Caki2 (cell line): ENCODE data around the gene TSTD1. TPM values are rescaled to one million over a fixed set of nuclear protein-coding genes. Genes with fewer than 3 reads are reported as not detected.
"Not testable (repeated sequence)": the region's sequence is repeated elsewhere in the genome, so short reads cannot be mapped to it uniquely, and the experiment has no call there.

Source experiments
- DNase-seq: peaks from one replicate; pipeline ENCODE4 v3.0.0-alpha.2; 2015; ENCODE audit warnings: low read depth
- in situ Hi-C: cut with HindIII; loops from 2 replicates; pipeline ENCODE4 v1.10.0; 2016; ENCODE audit warnings: low sequenced_read_pairs, low pct_unique_long_range_greater_than_20kb, mixed read lengths
- total RNA-seq: library from RNA; depleted of rRNA; stranded (reverse); fragments of >200 nt; shearing (Covaris generic); gene quantifications from 2 replicates; pipeline ENCODE4 v1.2.3, GENCODE V29; 2014; ENCODE audit warnings: low replicate concordance

Gene TSTD1
- total RNA-seq, 1 experiment from 2014 or later, result 53.5 TPM

- DNase-seq, in situ Hi-C loops: not testable (repeated sequence)
These were observed 19.6 kb downstream of the TSTD1 start for GRCh38 chr1:161019111-161019660.

DNA sequence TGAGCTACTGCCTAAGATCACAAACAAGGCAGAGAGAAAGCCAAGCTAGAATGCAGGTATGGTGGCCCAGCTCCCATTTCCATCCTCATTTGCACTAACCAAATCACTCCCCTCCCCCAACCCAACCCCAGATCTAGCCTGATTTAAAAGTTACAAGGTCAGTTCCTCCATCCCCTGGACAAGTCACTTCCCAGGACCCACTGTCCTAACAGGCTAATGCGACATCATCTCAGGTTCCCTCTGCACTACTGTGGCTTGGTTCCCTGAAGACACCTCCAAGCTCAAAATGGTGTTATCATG, 20.2 kb downstream of the TSTD1 start:
- no peak for DNase-seq
- in situ Hi-C loops, result no loop called here

GRCh38 chr1:161017756-161018630, 20.8 kb downstream of the TSTD1 start:
- in situ Hi-C loops, result no loop called here
- DNase-seq, result no peak

DNA sequence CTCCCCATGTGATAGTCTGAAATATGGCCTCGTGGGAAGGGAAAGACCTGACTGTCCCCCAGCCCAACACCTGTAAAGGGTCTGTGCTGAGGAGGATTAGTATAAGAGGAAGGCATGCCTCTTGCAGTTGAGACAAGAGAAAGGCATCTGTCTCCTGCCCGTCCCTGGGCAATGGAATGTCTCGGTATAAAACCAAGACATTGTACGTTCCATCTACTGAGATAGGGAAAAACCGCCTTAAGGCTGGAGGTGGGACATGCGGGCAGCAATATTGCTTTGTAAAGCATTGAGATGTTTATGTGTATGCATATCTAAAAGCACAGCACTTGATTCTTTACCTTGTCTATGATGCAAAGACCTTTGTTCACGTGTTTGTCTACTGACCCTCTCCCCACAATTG, 21.6 kb downstream of the TSTD1 start:
- DNase-seq, in situ Hi-C loops: not testable (repeated sequence)

DNA sequence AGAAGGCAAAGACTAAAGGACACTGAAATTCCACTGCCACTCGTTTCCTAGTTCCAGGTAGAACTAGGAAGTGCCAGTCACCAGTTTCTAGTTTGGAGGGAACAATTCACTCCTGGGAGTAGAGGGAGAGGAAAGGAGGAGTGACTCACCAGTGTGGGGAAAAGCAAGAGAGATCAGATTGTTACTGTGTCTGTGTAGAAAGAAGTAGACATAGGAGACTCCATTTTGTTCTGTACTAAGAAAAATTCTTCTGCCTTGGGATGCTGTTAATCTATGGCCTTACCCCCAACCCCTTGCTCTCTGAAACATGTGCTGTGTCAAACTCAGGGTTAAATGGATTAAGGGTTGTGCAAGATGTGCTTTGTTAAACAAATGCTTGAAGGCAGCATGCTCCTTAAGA, 22.1 kb downstream of the TSTD1 start:
- DNase-seq, in situ Hi-C loops: not testable (repeated sequence)

DNA sequence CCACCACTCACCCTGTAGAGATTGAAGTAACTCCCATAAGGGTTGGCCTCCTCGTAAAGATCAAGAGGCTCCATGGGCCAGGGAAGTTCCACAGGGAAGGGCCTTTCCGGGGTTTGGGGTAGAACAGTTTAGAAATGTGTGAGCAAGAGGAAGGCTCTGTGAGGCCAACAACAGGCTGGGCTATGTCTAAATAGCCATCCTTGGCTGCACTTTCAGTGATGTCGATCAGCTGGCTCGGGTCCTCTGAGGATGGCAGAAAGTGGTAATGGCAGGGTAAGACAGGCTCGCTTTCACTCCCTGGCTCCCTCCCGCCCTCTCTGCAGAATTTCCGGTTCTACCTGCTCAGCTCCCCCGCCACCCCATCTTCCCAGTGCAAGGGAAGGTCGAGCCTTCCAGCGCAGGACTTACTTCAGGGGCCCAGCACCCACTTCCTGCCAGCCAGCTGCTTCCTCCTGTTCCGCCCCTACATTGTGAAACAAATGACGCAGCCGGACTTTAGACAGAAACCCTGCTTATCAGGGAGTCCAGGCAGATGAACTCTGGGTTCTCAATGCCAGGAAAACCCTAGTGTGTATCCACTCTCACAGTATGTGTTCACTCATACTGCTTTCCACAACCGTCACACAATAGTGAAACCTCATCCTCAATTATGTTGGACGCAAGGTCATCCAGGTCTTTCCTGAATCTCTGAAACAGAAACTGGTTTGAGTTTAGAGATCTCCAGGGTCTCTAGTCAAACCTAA, 25.1 kb downstream of the TSTD1 start:
- in situ Hi-C loops, result no loop called here
- DNase-seq, result no peak

DNA sequence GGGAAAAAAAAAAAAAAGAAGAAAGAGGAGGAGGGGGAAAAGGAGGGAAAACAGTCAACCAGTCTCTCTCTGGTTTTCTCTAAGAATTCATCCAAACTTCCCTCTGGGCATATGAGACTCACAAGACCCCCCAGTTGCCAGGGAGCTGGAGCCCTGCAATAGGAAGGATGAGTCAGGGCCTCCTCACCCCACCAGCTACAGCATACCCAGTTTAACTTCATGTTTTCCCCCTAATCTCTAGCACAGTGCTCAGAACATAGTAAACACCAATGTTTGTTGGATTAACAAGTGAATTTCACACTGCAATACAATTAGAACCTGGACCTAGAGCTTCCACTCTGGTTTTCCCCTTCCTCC, 25.7 kb downstream of the TSTD1 start:
- in situ Hi-C loops, result no loop called here
- DNase-seq, result no peak

DNA sequence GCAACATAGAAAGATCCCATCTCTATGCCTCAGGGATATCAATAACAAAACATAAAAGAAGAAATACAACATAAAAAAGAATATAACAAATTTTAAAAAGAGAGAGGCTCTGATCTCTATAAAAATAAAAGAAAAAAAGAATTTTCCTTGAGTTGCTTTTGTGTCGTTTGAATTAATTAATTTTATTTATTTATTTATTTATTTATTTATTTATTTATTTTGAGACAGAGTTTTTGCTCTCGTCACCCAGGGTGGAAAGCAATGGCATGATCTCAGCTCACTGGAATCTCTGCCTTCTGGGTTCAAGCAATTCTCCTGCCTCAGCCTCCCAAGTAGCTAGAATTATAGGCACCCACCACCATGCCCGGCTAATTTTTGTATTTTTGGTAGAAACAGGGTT, 26.3 kb downstream of the TSTD1 start:
- in situ Hi-C loops, result no loop called here

DNA sequence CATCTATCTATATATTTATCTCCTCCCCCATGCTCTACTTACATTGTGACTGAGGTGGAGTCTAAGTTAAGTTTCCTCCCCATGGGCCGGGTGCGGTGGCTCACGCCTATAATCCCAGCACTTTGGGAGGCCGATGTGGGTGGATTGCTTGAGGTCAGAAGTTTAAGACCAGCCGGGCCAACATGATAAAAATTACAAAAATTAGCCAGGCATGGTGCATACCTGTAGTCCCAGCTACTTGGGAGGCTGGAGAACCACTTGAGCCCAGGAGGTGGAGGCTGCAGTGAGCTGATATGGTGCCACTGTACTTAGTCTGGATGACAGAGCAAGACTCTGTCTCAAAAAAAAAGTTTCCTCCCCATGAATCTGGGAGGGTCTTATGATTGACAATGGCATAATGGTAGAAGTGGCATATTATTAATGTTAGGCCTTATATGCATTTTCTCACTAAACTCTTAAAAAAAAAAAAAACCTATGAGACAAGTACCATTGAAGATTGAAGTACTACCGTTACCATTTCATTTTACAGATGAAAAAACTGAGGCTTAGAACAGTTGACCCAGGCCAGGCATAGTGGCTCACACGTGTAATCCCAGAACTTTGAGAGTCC, 29.1 kb downstream of the TSTD1 start:
- in situ Hi-C loops, result no loop called here
- no peak for DNase-seq

More for the DNA sequence above, 26.3 kb downstream of the TSTD1 start:
- no peak for DNase-seq

GRCh38 chr1:161008869-161009510, 29.8 kb downstream of the TSTD1 start:
- no peak for DNase-seq
- in situ Hi-C loops, result no loop called here

DNA sequence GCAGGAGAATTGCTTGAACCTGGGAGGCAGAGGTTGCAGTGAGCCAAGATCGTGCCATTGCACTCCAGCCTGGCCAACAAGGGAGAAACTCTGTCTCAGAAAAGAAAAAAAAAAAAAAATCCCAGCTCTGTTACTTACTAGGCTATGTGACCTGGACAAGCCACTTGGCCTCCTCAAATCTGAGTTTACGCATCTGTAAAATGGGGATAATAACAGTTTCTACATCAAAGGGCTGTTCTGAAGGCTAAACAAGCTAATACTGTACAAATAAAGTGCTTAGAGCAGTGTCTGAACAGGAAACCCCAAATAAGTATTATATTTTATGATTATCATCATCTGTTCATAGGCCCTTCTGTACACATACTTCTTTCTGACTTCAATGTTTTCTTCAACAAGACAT, 31.4 kb downstream of the TSTD1 start:
- in situ Hi-C loops, result no loop called here
- DNase-seq, result no peak

DNA sequence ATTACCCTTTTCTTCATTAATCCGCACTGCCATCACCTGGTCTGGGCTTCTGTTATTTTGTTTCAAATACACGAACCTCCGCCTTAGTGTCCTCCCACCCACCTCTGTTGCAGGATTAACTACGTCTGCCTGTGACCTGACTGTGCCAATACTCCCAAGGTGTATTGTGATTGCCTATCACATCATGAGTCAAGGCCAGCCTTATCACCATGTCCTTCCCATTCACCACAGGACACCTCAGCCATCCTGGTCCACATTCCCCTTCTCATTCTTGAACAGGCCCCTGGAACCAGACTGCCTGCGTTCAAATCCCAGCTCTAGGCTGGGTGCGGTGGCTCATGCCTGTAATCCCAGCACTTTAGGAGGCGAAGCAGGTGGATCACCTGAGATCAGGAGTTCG, 32.2 kb downstream of the TSTD1 start:
- in situ Hi-C loops, result no loop called here
- DNase-seq, result no peak

- in situ Hi-C loops, result no loop called here
- DNase-seq, result no peak
These were observed 37.2 kb downstream of the TSTD1 start for GRCh38 chr1:161001525-161001924.

DNA sequence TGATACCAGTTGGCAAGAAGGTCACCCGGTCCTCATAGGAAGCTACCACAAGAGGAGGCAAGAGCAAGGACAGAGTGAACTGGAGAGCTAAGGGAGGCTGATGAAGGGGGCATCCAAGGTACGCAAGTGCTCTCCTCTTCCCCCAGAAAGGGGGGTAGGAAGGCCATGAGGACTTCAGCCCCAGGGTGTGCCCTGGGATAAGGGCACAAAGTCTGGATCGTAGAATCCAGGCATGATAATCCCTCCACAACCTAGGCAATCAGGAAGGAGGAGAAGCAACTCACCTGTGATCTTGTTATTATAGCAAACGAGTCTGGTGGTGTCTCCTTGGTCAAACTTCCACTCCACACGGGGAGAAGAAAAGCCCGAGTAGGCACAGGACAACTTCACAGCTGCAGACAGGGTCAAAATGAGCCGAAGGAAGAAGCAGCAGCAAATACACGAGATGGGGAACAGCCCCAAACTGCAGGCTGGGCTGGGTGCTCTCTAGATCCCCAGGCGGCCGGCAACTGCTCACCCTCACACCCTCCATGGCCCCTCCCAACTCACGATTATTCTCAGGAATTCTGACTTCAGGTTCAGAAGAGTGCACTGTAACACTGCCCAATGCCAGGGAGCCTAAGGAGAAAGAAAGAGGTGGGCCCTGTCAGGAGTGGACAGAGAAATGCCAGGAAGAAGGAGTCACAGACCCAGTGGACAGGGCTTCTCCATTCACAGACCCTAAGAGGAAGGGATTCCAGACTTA, 37.9 kb downstream of the TSTD1 start:
- DNase-seq, result no peak

GRCh38 chr1:160999376-160999775, 39.4 kb downstream of the TSTD1 start:
- DNase-seq, result no peak
- in situ Hi-C loops, result no loop called here

More for the DNA sequence above, 37.9 kb downstream of the TSTD1 start:
- in situ Hi-C loops, result no loop called here

- peak; percentile 35 for DNase-seq
- in situ Hi-C loops, result no loop called here
These were observed 41.3 kb downstream of the TSTD1 start for GRCh38 chr1:160997323-160998038.

- DNase-seq, result peak; percentile 75
- in situ Hi-C loops, result no loop called here
These were observed 42.6 kb downstream of the TSTD1 start for GRCh38 chr1:160996178-160996577.
